Panc1 (cell line): ENCODE data around the gene ANKEF1. TPM values are rescaled to one million over a fixed set of nuclear protein-coding genes. Genes with fewer than 3 reads are reported as not detected.

Experiments used
- ATAC-seq: fragments of 200-7000 bp; cut with Tn5 transposase; 2 replicates; pipeline ENCODE4 v1.9.1; 2020; ENCODE audit warnings: mild to moderate bottlenecking, moderate library complexity
- Bru-seq: library from RNA; stranded (reverse); fragments of 400-500 nt; gene quantifications from one replicate; lab custom pipeline; 2021; lab: Mats Ljungman, UMichigan
- BruChase-seq, 2 experiments: library from RNA; stranded (reverse); fragments of 400-500 nt; gene quantifications; one replicate each; lab custom pipeline; 2021; lab: Mats Ljungman, UMichigan
- BruUV-seq: library from RNA; stranded (reverse); fragments of 400-500 nt; replicated peaks from 2 replicates; lab custom pipeline; 2021; lab: Mats Ljungman, UMichigan
- CTCF ChIA-PET: fragments of 300-600 bp; sonication (Branson Sonifier 250); formaldehyde crosslinking; loops from one replicate; lab custom pipeline; 2022; ENCODE audit warnings: antibody characterized with exemption; lab: Charles Lee
- POLR2A ChIA-PET: fragments of 300-600 bp; sonication (Branson Sonifier 250); formaldehyde crosslinking; loops from one replicate; lab custom pipeline; 2022; ENCODE audit warnings: antibody characterized with exemption; lab: Charles Lee
- DNase-seq: peaks from one replicate; pipeline ENCODE4 v3.0.0-alpha.2; 2010; ENCODE audit warnings: low read depth, low spot score
- H3K27ac ChIP-seq: 2 replicates; pipeline ENCODE4 v1.5.1; 2011; ENCODE audit warnings: mild to moderate bottlenecking, low read length, inconsistent platforms
- H3K27me3 ChIP-seq: fragments of 200-500 bp; sonication (Bioruptor generic); 2 replicates; pipeline ENCODE4 v1.6.0; 2014; ENCODE audit warnings: low read length, inconsistent platforms; ENCODE audit not compliant: control insufficient read depth, insufficient read depth
- H3K36me3 ChIP-seq: fragments of 200-500 bp; sonication (Bioruptor generic); 2 replicates; pipeline ENCODE4 v1.5.1; 2014; ENCODE audit warnings: inconsistent platforms, mild to moderate bottlenecking, low read length, moderate library complexity; ENCODE audit not compliant: control insufficient read depth, insufficient read depth
- H3K4me1 ChIP-seq: 2 replicates; pipeline ENCODE4 v1.5.1; 2011; ENCODE audit warnings: inconsistent platforms, mild to moderate bottlenecking, low read length, moderate library complexity; ENCODE audit not compliant: control insufficient read depth, insufficient read depth
- H3K4me3 ChIP-seq, 2 experiments: 2 replicates each; pipeline ENCODE4 v1.5.1; 2011 to 2012; ENCODE audit warnings: low read depth in 2 of 2, low read length in 2 of 2, mild to moderate bottlenecking in 2 of 2, inconsistent platforms in 1 of 2, moderate library complexity in 1 of 2
- H3K9me3 ChIP-seq: fragments of 200-500 bp; sonication (Bioruptor generic); 2 replicates; pipeline ENCODE4 v1.5.1; 2014; ENCODE audit warnings: low read depth, mild to moderate bottlenecking, inconsistent platforms, low read length, moderate library complexity; ENCODE audit not compliant: control insufficient read depth, insufficient read depth
- CTCF ChIP-seq: fragments of 450-650 bp; IDR thresholded peaks from 2 replicates; pipeline ENCODE4 v1.5.1; 2017; ENCODE audit warnings: mild to moderate bottlenecking
- POLR2AphosphoS5 ChIP-seq: IDR thresholded peaks from 2 replicates; pipeline ENCODE4 v1.6.1; 2012; ENCODE audit warnings: mild to moderate bottlenecking, low read depth, low read length, moderate library complexity
- REST ChIP-seq, 2 experiments: IDR thresholded peaks; 2 replicates each; pipeline ENCODE4 v1.6.1; 2011 to 2012; ENCODE audit warnings: low read depth in 2 of 2, control low read depth in 1 of 2, low read length in 1 of 2, mild to moderate bottlenecking in 1 of 2, moderate library complexity in 1 of 2; ENCODE audit not compliant: insufficient read depth in 1 of 2
- SIN3A ChIP-seq: IDR thresholded peaks from 2 replicates; pipeline ENCODE4 v1.6.1; 2012; ENCODE audit warnings: low read depth, mild to moderate bottlenecking, low read length, moderate library complexity, borderline replicate concordance; ENCODE audit not compliant: insufficient read depth
- TCF7L2 ChIP-seq: IDR thresholded peaks from 2 replicates; pipeline ENCODE4 v1.6.1; 2011; ENCODE audit warnings: mild to moderate bottlenecking, low read depth, low read length, inconsistent platforms
- in situ Hi-C: cut with HindIII; loops from 2 replicates; pipeline ENCODE4 v1.10.0; 2016; ENCODE audit warnings: low sequenced_read_pairs, low pct_unique_long_range_greater_than_20kb
- intact Hi-C: fragments of 100-400 bp; cut with micrococcal nuclease; formaldehyde crosslinking; loops from one replicate; pipeline ENCODE4 v1.10.0; 2022; ENCODE audit not compliant: unreplicated experiment
- long read RNA-seq: library from polyadenylated mRNA; unstranded; transcript quantifications from one replicate; pipeline ENCODE4 v2.0.0, GENCODE V29; 2021; ENCODE audit not compliant: unreplicated experiment
- polyA plus RNA-seq: library from polyadenylated mRNA; unstranded; fragments of >200 nt; gene quantifications from one replicate; pipeline ENCODE4 v1.2.1, GENCODE V29; 2012; ENCODE audit warnings: missing spikeins; ENCODE audit not compliant: insufficient read length
- total RNA-seq: library from RNA; stranded (reverse); gene quantifications from one replicate; pipeline ENCODE4 v1.2.1, GENCODE V29; 2021; ENCODE audit not compliant: unreplicated experiment

Gene ANKEF1
- 6.3 TPM for total RNA-seq
- polyA plus RNA-seq: 3.2 TPM
- percentile 52 among the genes with signal in this experiment for Bru-seq, nascent RNA
- BruChase-seq, experiment 1, labeled RNA remaining after a 2-hour chase: percentile 62 among the genes with signal in this experiment
- BruChase-seq, experiment 2, labeled RNA remaining after a 6-hour chase: percentile 69 among the genes with signal in this experiment
- long read RNA-seq, full-length matches to known transcripts: 5 of 12 reads
- long read RNA-seq, partial matches to known transcripts: 7 of 12 reads
- long read RNA-seq, other reads (novel, unspliced or antisense): 0 of 12 reads

GRCh38 chr20:10034717-10035571 is at the start of gene ANKEF1:
TSS of gene ANKEF1 (plus strand) at chr20:10034987. CDS start at chr20:10038302, 3,315 bp downstream.
- Histone ChIP-seq H3K9me3 (no peaks in the 10 kb centered on the region), H3K27me3 (no peaks in the 10 kb centered on the region), H3K36me3 (no peaks in the 10 kb centered on the region), H3K4me3 (peak within 1 kb of the TSS; percentile 59 to 86), H3K27ac (peak within 1 kb of the TSS; percentile 70), H3K4me1 (peaks cover 3% of the 10 kb centered on the region; the same call in 1 of the 2 replicates)
- CTCF ChIA-PET: interaction anchor here (0.5 kb wide), 1 partner anchor 667 kb away, joined by 4 read pairs; no protein-coding TSS in a partner anchor
- no peak for TF ChIP-seq TCF7L2
- peak; percentile 50; the same call in 1 of the 2 replicates for TF ChIP-seq POLR2AphosphoS5
- TF ChIP-seq CTCF: no peak
- TF ChIP-seq REST (IDR thresholded peaks at IDR 0.05; ENCODE audit: insufficient read depth in 1 of 2, low read depth in 2 of 2, low read length in 1 of 2): no peak
- TF ChIP-seq SIN3A: 0 out of 2 replicates have a peak, but pooled peaks have one; percentile 69
- in situ Hi-C loops (no loop called here), intact Hi-C loops (no loop called here)
- ATAC-seq (peak; percentile 100), DNase-seq (no peak)
- BruUV-seq: no TSS peak
- POLR2A ChIA-PET: interaction anchor here (0.5 to 0.7 kb wide), 4 partner anchors 11 to 871 kb away, joined by 3 to 12 read pairs (median 6); no protein-coding TSS in a partner anchor

GRCh38 chr20:9985281-9985680 is 49.5 kb upstream of the ANKEF1 start:
- TF ChIP-seq REST (IDR thresholded peaks at IDR 0.05; ENCODE audit: insufficient read depth in 1 of 2, low read depth in 2 of 2, low read length in 1 of 2): no peak
- no peak for TF ChIP-seq TCF7L2
- no peak for TF ChIP-seq CTCF
- TF ChIP-seq POLR2AphosphoS5: no peak
- no peak for TF ChIP-seq SIN3A
- no peak overlapping the region for H3K27ac ChIP-seq
- no peaks in the 10 kb centered on the region for H3K27me3 ChIP-seq
- no peak overlapping the region for H3K4me3 ChIP-seq
- no TSS peak for BruUV-seq
- no peaks in the 10 kb centered on the region for H3K9me3 ChIP-seq
- DNase-seq (no peak), ATAC-seq (no peak)
- H3K36me3 ChIP-seq: no peaks in the 10 kb centered on the region
- no peaks in the 10 kb centered on the region for H3K4me1 ChIP-seq
- ChIA-PET POLR2A (no interaction called here), CTCF (no interaction called here)
- in situ Hi-C loops (no loop called here), intact Hi-C loops (loop anchor here (10.0 kb wide), 1 partner anchor 1560 kb away; no protein-coding TSS in a partner anchor)
